GM13977 (cell line): ENCODE data around the gene SRPRA.

Experiments
- DNase-seq: peaks from one replicate; pipeline ENCODE4 v3.0.0; 2012; ENCODE audit warnings: low spot score
- CTCF ChIP-seq: IDR thresholded peaks from 2 replicates; pipeline ENCODE4 v1.5.1; 2012; ENCODE audit warnings: mild to moderate bottlenecking, control low read depth; ENCODE audit not compliant: insufficient read depth; ENCODE audit errors: extremely low read depth, missing control alignments
- in situ Hi-C: fragments of 300-500 bp; cut with MboI; formaldehyde crosslinking; loops from one replicate; pipeline ENCODE4 v1.12.0; 2022; ENCODE audit warnings: low sequenced_read_pairs, low pct_unique_long_range_greater_than_20kb, mixed read lengths, inconsistent platforms; ENCODE audit not compliant: unreplicated experiment

The SRPRA gene

GRCh38 chr11:126225295-126225665, 43.4 kb downstream of the SRPRA start:
- no peak for DNase-seq
- no peak for TF ChIP-seq CTCF
- in situ Hi-C loops = no loop called here

- in situ Hi-C loops = no loop called here
- DNase-seq = no peak
- no peak for TF ChIP-seq CTCF
These were observed 43.9 kb downstream of the SRPRA start for GRCh38 chr11:126224647-126225294.

GRCh38 chr11:126219547-126219946, 49.1 kb downstream of the SRPRA start:
- in situ Hi-C loops = no loop called here
- DNase-seq = no peak
- TF ChIP-seq CTCF = no peak

- TF ChIP-seq CTCF = no peak
- no peak for DNase-seq
- in situ Hi-C loops = no loop called here
These were observed 51.2 kb downstream of the SRPRA start for GRCh38 chr11:126217491-126217890.

GRCh38 chr11:126216526-126217305, 52.0 kb downstream of the SRPRA start:
- DNase-seq = no peak
- TF ChIP-seq CTCF = no peak
- in situ Hi-C loops = no loop called here

- in situ Hi-C loops = no loop called here
- DNase-seq = no peak
These were observed 53.9 kb downstream of the SRPRA start for GRCh38 chr11:126214841-126215240.

More at GRCh38 chr11:126214841-126215240, 53.9 kb downstream of the SRPRA start:
- no peak for TF ChIP-seq CTCF
